IMR-90 (cell line): ENCODE results near the gene MSLN. TPM values are rescaled to one million over a fixed set of nuclear protein-coding genes. Genes with fewer than 3 reads are reported as not detected.

ENCODE experiments used
- ATAC-seq: fragments of 200-7000 bp; cut with Tn5 transposase; 2 replicates; pipeline ENCODE4 v1.9.1; 2020; ENCODE audit warnings: low read depth, mild to moderate bottlenecking, moderate library complexity
- BruUV-seq: library from RNA; stranded (reverse); fragments of 400-500 nt; replicated peaks from 2 replicates; lab custom pipeline; 2021; lab: Mats Ljungman, UMichigan
- CTCF ChIA-PET: fragments of 300-600 bp; formaldehyde crosslinking; extraction: SDS; loops from one replicate; lab custom pipeline; 2021; ENCODE audit warnings: antibody characterized with exemption; lab: Yijun Ruan, JAX
- POLR2A ChIA-PET: fragments of 300-600 bp; sonication (Branson Sonifier 250); formaldehyde crosslinking; loops from one replicate; lab custom pipeline; 2022; ENCODE audit warnings: antibody characterized with exemption; ENCODE audit not compliant: unreplicated experiment; lab: Charles Lee
- DNase-seq: peaks from one replicate; pipeline ENCODE4 v3.0.0; 2013
- H2AFZ ChIP-seq: replicated peaks from 2 replicates; pipeline ENCODE3; 2013; ENCODE audit warnings: low read length, mild to moderate bottlenecking; ENCODE audit not compliant: poor library complexity
- H2AK5ac ChIP-seq: 2 replicates; pipeline ENCODE4 v1.6.1; 2013; ENCODE audit warnings: low read depth, low read length, inconsistent platforms
- H2AK9ac ChIP-seq: replicated peaks from 2 replicates; pipeline ENCODE3; 2013; ENCODE audit warnings: mild to moderate bottlenecking, low read depth, low read length, moderate library complexity; ENCODE audit not compliant: poor library complexity
- H2BK120ac ChIP-seq: 2 replicates; pipeline ENCODE4 v1.6.1; 2013; ENCODE audit warnings: low read depth, low read length, inconsistent platforms
- H2BK15ac ChIP-seq: 3 replicates; pipeline ENCODE4 v1.6.1; 2013; ENCODE audit warnings: low read depth, low read length, inconsistent platforms
- H2BK20ac ChIP-seq: 2 replicates; pipeline ENCODE4 v1.6.1; 2013; ENCODE audit warnings: low read depth, mild to moderate bottlenecking, inconsistent platforms, low read length, moderate library complexity
- H2BK5ac ChIP-seq: 2 replicates; pipeline ENCODE4 v1.6.1; 2013; ENCODE audit warnings: mild to moderate bottlenecking, low read depth, low read length, inconsistent platforms; ENCODE audit not compliant: poor library complexity, severe bottlenecking
- H3K14ac ChIP-seq: replicated peaks from 2 replicates; pipeline ENCODE4 v1.6.1; 2013; ENCODE audit warnings: low read depth, low read length, inconsistent platforms
- H3K18ac ChIP-seq: 2 replicates; pipeline ENCODE4 v1.6.1; 2013; ENCODE audit warnings: low read depth, low read length, control low read depth
- H3K23ac ChIP-seq: 2 replicates; pipeline ENCODE4 v1.6.1; 2013; ENCODE audit warnings: low read depth, low read length, inconsistent platforms
- H3K27ac ChIP-seq: 2 replicates; pipeline ENCODE4 v1.5.1; 2013; ENCODE audit warnings: mild to moderate bottlenecking, control low read depth, low read length; ENCODE audit not compliant: insufficient read depth
- H3K27me3 ChIP-seq: 2 replicates; pipeline ENCODE4 v1.6.1; 2013; ENCODE audit warnings: low read length; ENCODE audit not compliant: control insufficient read depth, insufficient read depth
- H3K36me3 ChIP-seq: 2 replicates; pipeline ENCODE4 v1.6.1; 2013; ENCODE audit warnings: low read length, mixed read lengths; ENCODE audit not compliant: control insufficient read depth, insufficient read depth
- H3K4ac ChIP-seq: 2 replicates; pipeline ENCODE4 v1.6.1; 2013; ENCODE audit warnings: low read depth, low read length, inconsistent platforms
- H3K4me1 ChIP-seq: 2 replicates; pipeline ENCODE4 v1.6.1; 2013; ENCODE audit warnings: low read length, mixed read lengths; ENCODE audit not compliant: control insufficient read depth, insufficient read depth
- H3K4me2 ChIP-seq: 2 replicates; pipeline ENCODE4 v1.6.1; 2013; ENCODE audit warnings: low read depth, mild to moderate bottlenecking, control low read depth, low read length, moderate library complexity
- H3K4me3 ChIP-seq: 2 replicates; pipeline ENCODE4 v1.5.1; 2013; ENCODE audit warnings: low read depth, mild to moderate bottlenecking, control low read depth, low read length, moderate library complexity; ENCODE audit not compliant: insufficient read depth
- H3K56ac ChIP-seq: 2 replicates; pipeline ENCODE4 v1.6.1; 2013; ENCODE audit warnings: low read length, inconsistent platforms; ENCODE audit not compliant: insufficient read depth; ENCODE audit errors: extremely low read depth
- H3K79me1 ChIP-seq, 2 experiments: 2 replicates each; pipeline ENCODE4 v1.6.1; 2013; ENCODE audit warnings: low read length in 2 of 2, inconsistent platforms in 1 of 2, low read depth in 1 of 2
- H3K9ac ChIP-seq: 2 replicates; pipeline ENCODE4 v1.6.1; 2013; ENCODE audit warnings: low read depth, low read length, control low read depth
- H3K9me1 ChIP-seq: 2 replicates; pipeline ENCODE4 v1.6.1; 2013; ENCODE audit warnings: low read length, inconsistent platforms; ENCODE audit not compliant: insufficient read depth
- H3K9me3 ChIP-seq: 2 replicates; pipeline ENCODE4 v1.6.1; 2013; ENCODE audit warnings: low read length; ENCODE audit not compliant: control insufficient read depth, insufficient read depth
- H4K20me1 ChIP-seq: 2 replicates; pipeline ENCODE4 v1.6.1; 2013; ENCODE audit warnings: low read length, inconsistent platforms; ENCODE audit not compliant: insufficient read depth
- H4K5ac ChIP-seq: 2 replicates; pipeline ENCODE4 v1.6.1; 2013; ENCODE audit warnings: mild to moderate bottlenecking, low read depth, low read length, control low read depth
- H4K8ac ChIP-seq, 2 experiments: 2 replicates each; pipeline ENCODE4 v1.6.1; 2013; ENCODE audit warnings: low read depth in 2 of 2, low read length in 2 of 2, control low read depth in 1 of 2, inconsistent platforms in 1 of 2
- H4K91ac ChIP-seq: 2 replicates; pipeline ENCODE4 v1.6.1; 2013; ENCODE audit warnings: low read depth, low read length, inconsistent platforms; ENCODE audit not compliant: insufficient read depth
- BHLHE40 ChIP-seq: fragments of 150-350 bp; IDR thresholded peaks from 2 replicates; pipeline ENCODE4 v1.6.1; 2016; ENCODE audit warnings: mild to moderate bottlenecking, low read depth, low read length
- WGBS, 2 experiments: methylation state at CpG; one replicate each; pipeline versions ENCODE4 v1.1.5 to v1.1.7; 2013; ENCODE audit warnings: missing lambda C conversion rate in 2 of 2; ENCODE audit not compliant: insufficient read length in 1 of 2; ENCODE audit errors: extremely low coverage in 2 of 2; 5-methylcytosine and 5-hydroxymethylcytosine counted together
- dilution Hi-C: fragments of 300-500 bp; cut with HindIII; formaldehyde crosslinking; loops from one replicate; pipeline ENCODE4 v1.14.3; 2018; ENCODE audit warnings: low sequenced_read_pairs; ENCODE audit not compliant: unreplicated experiment
- in situ Hi-C: fragments of 300-500 bp; cut with MboI; formaldehyde crosslinking; loops from 3 replicates; pipeline ENCODE4 v1.14.3; 2019; ENCODE audit warnings: low sequenced_read_pairs, inconsistent platforms, mixed read lengths
- intact Hi-C: fragments of 100-400 bp; cut with micrococcal nuclease; formaldehyde crosslinking; loops from 2 replicates; pipeline ENCODE4 v1.10.0; 2022
- polyA plus RNA-seq, 3 experiments: library from polyadenylated mRNA; depleted of rRNA; stranded (reverse); fragments of >200 nt; gene quantifications; 2 replicates each; pipeline ENCODE4 v1.2.3, GENCODE V29; 2012; ENCODE audit warnings: low replicate concordance in 1 of 3
- total RNA-seq: library from RNA; depleted of rRNA; stranded (reverse); fragments of >200 nt; gene quantifications from 2 replicates; pipeline ENCODE4 v1.2.3, GENCODE V29; 2012
- TF ChIP-seq, protein P1 (sequence below): fragments of 150-350 bp; IDR thresholded peaks from 2 replicates; pipeline ENCODE4 v1.6.1; 2017; ENCODE audit warnings: mild to moderate bottlenecking, antibody characterized with exemption, low read length, low read depth

Gene MSLN
- total and polyA plus RNA-seq, 2 of the 4 experiments (the other 2 are of a cell fraction), result 0.14 TPM; not detected in 1

- intact Hi-C loops, result no loop called here
- no peak overlapping the region for H2AFZ ChIP-seq
- H2BK5ac ChIP-seq, result no peak overlapping the region
- CTCF ChIA-PET, result no interaction called here
- no peak overlapping the region for H3K23ac ChIP-seq
- no peak overlapping the region for H3K4ac ChIP-seq
- no peak overlapping the region for H2BK20ac ChIP-seq
- H3K36me3 ChIP-seq, result no peaks in the 10 kb centered on the region
- WGBS, 2 experiments, result 67% methylated on average over 11 of the region's 33 CpGs; no CpG with 5 or more reads in 1 of the 2 experiments
- H4K8ac ChIP-seq, result no peak overlapping the region
- no peak overlapping the region for H4K91ac ChIP-seq
- no peak overlapping the region for H4K5ac ChIP-seq
- no peak overlapping the region for H2BK15ac ChIP-seq
- H3K18ac ChIP-seq, result no peak overlapping the region
- no peak overlapping the region for H3K27ac ChIP-seq
- H3K4me3 ChIP-seq, result no peak overlapping the region
- in situ Hi-C loops, result loop anchor here (25.0 kb wide), 1 partner anchor 408 kb away; no protein-coding TSS in a partner anchor
- no peak overlapping the region for H3K56ac ChIP-seq
- no peak overlapping the region for H3K4me2 ChIP-seq
- POLR2A ChIA-PET, result no interaction called here
- H3K9ac ChIP-seq, result no peak overlapping the region
- H2BK120ac ChIP-seq, result no peak overlapping the region
- no peak overlapping the region for H2AK5ac ChIP-seq
- TF ChIP-seq BHLHE40, result no peak
- TF ChIP-seq, protein P1, sequence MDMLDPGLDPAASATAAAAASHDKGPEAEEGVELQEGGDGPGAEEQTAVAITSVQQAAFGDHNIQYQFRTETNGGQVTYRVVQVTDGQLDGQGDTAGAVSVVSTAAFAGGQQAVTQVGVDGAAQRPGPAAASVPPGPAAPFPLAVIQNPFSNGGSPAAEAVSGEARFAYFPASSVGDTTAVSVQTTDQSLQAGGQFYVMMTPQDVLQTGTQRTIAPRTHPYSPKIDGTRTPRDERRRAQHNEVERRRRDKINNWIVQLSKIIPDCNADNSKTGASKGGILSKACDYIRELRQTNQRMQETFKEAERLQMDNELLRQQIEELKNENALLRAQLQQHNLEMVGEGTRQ, result no peak
- H3K9me3 ChIP-seq, result no peaks in the 10 kb centered on the region
- no peaks in the 10 kb centered on the region for H4K20me1 ChIP-seq
- no peak for ATAC-seq
- H2AK9ac ChIP-seq, result no peak overlapping the region
- DNase-seq, result no peak
- peaks cover 3% of the 10 kb centered on the region; the same call in 1 of the 2 replicates for H3K4me1 ChIP-seq
- BruUV-seq, result no TSS peak
- H3K79me1 ChIP-seq, result peaks cover 4 to 12% of the 10 kb centered on the region in 2 experiments; a peak in 3 of 4 replicates
- H3K14ac ChIP-seq, result no peak overlapping the region
- peaks cover 15% of the 10 kb centered on the region for H3K27me3 ChIP-seq
- 0 out of 2 replicates have a peak, but pooled peaks cover 3% of the 10 kb centered on the region for H3K9me1 ChIP-seq
- dilution Hi-C loops, result no loop called here
Measured at GRCh38 chr16:804193-805048, 43.9 kb downstream of the MSLN start.
